Hepatocyte (in vitro differentiated cells): ENCODE results near the gene KRTAP3-2.

Experiments used
- CTCF ChIP-seq: fragments of 200-600 bp; sonication (generic); IDR thresholded peaks from 2 replicates; pipeline ENCODE4 v1.5.1; 2016; ENCODE audit warnings: antibody characterized with exemption, mild to moderate bottlenecking; ENCODE audit not compliant: poor library complexity
- EZH2 ChIP-seq: fragments of 200-600 bp; sonication (generic); IDR thresholded peaks from 2 replicates; pipeline ENCODE4 v1.6.1; 2016; ENCODE audit warnings: antibody characterized with exemption, mild to moderate bottlenecking, borderline replicate concordance

GRCh38 chr17:40997361-40997760 lies 2.3 kb downstream of the KRTAP3-2 start:
- TF ChIP-seq CTCF (no peak), EZH2 (no peak)
